Stimulated activated CD8-positive, alpha-beta memory T cell treated with anti-CD3 and anti-CD28 coated beads, Interleukin-4, amount 100 ng/mL, for 48 hours (primary cell): Measurements from ENCODE around the gene ALG8.
A peak's percentile ranks its signal among the peaks of the same experiment; 100 is the strongest.

Source experiments
- DNase-seq: peaks from one replicate; pipeline ENCODE4 v3.0.0-alpha.2; 2020

The ALG8 gene

DNA sequence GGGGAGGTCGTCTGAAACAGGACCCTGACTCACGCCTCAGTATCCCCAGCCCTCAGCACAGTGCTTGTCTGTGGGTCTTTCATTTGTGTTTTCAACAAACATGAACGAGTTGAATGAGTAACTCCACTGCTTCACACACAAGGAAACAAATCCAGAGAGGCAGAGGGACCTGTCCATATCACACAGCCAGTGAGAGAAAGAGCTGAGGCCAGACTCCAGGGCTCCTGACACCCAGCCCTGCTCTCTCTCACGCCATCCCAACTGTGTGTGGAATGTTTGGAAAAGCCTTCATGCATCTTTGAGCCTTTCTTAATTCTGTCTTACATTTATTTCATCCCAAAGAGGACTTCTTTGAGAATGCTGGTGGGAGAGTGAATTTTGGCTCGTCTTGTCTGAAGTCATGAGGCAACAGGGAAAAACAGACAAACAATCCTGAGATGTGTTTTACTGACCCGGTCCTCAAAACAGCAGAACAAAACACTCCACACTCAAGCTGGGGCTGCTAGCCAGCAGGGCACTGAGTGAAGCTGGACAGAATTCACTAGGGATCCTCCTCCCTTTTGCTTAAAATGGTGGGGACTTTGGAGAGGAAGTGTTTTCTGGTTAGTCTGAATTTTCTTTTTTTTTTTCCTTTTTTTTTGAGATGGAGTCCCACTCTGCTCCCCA, 19.7 kb upstream of the ALG8 start:
- DNase-seq: no peak

DNA sequence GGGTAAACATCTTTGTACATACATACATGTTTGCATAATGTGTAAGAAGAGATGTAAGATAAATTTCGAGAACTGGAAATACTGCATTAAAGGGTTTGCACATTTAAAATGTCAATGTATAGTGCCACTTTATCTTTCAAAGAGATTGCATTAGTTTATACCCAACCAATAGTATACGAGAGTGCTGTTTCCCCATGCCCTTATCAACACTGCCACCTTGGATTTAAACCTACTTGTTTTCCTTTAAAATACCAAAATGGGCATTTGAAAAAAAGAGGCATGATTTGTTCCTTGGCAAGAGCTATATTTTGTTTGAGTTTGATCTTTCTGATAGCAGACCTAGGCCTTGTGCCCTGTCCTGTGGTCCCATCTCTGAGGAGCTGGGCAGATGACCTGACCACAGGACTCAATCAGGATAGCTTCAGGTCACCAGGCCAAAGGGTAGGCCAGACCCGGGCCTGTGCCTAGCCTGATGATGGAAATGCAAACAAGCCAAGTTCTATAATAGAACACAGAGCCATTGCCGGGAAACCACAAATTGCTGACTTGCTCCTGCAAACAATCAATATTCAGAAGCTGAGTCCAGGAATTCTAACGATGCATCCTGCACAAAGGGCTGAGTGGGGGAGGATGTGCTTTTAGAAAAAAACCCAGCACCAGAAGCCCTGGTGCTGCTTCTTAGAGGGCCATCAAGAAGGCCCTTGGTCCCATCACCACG, 16.9 kb upstream of the ALG8 start:
- no peak for DNase-seq

DNA sequence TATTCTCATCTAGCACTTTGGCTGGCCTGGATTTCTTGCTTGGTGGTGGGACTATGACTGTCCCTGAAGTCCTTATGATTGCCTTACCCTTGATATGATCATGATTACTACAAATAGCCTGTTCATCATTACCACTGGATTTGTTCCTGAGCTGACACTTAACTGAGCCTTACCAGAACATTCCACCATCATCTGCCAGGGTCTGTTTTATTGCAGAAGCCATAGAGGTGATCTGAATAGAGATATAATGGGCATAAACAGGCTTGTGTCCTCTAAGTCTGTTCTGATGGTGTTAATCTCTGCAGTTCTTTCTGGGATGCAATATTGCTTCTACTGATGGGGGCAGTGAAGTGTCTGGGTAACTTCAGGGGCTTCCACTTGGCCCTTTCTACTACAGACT, 12.4 kb upstream of the ALG8 start:
- DNase-seq: no peak

DNA sequence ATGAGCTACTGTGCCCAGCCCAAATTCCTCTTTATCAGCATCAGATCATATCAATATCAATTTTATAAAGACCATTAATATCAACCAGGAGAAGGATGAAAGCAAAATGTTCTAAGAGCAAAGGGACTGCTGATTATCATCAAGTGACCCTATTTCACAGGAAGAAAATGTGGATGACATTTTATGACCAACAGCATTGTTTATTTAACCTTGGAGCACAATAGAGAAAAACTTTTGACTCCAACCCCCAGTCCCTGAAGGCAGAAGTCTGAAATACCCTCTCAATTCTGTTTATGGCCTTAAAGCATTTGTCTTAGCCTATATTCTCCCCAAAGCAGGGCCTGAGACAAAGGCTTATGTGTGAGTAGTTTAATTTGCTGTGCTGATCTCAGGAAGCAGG, 11.3 kb upstream of the ALG8 start:
- DNase-seq: no peak

DNA sequence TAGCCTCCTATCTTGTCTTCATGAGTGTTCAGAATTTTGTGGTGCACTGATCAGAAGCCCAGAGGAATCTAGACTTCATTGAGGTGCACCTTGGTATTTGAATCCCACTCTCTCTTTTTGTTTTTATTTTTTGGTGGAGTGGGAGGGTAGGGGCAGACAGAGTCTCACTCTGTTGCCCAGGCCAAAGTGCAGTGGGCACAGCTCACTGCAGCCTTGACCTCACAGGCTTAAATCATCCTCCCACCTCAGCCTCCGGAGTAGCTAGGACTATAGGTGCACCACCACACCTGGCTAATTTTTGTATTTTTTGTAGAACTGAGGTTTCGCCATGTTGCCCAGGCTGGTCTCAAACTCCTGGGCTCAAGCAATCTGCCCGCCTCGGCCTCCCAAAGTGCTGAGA, 10.9 kb upstream of the ALG8 start:
- no peak for DNase-seq

DNA sequence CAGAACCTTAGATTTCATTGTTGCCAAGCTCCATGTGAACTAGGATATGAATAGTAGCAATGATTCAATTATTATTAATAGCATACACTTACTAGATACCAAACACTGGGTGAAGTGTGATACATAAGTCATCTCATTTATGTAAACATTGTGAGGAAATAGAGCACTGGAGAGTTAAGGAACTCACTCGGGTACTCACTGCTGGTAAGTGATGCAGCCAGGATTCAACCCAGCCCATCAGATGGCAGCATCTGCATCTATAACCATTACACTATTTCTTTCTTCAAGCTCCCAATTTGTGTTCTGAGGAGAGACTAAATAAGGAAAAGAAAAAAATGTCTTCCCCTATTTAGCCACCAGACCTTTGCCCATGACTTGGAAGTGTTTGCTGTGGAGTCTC, 10.2 kb upstream of the ALG8 start:
- DNase-seq: no peak

DNA sequence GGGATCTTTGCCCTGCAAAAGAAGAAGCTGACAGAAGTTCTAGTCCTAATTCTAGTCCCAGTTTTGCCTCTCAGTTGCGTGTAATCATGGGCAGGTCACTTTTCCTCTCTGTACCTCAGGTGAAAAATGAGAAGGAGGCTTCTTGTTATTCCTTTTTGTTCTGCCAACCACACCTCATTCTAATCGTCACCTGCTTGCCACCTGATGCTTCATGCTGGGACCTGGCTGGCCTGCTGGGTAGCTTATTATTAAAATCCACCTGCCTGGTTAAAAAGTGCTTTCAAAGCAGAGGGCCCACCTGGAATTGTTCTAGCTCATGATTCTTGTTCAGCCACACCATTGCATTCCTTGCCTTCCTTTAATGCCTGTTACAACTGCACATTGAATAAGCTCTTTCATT, 8.4 kb upstream of the ALG8 start:
- DNase-seq: no peak

DNA sequence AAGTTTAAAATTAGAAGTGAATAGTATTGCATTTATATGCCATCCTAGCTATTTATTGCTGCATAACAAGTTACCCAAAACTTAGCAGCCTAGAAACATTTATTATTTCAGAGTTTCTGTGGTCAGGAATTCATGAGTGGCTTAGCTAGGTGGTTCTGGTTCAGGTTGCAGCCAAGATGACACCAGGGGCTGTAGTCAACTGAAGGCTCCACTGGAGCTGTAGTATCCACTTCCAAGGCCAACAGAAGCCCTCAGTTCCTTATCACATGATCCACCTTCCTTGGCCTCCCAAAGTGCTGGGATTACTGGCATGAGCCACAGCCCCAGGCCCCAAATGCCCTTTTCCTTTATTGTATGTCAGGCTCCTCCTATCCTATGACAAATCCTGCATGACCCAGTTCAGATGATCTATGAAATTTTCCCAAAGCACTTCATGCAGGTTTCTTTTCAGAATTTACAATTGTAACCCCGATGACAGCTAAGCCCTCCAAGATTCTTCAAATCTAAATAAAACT, 6.1 kb upstream of the ALG8 start:
- no peak for DNase-seq

DNA sequence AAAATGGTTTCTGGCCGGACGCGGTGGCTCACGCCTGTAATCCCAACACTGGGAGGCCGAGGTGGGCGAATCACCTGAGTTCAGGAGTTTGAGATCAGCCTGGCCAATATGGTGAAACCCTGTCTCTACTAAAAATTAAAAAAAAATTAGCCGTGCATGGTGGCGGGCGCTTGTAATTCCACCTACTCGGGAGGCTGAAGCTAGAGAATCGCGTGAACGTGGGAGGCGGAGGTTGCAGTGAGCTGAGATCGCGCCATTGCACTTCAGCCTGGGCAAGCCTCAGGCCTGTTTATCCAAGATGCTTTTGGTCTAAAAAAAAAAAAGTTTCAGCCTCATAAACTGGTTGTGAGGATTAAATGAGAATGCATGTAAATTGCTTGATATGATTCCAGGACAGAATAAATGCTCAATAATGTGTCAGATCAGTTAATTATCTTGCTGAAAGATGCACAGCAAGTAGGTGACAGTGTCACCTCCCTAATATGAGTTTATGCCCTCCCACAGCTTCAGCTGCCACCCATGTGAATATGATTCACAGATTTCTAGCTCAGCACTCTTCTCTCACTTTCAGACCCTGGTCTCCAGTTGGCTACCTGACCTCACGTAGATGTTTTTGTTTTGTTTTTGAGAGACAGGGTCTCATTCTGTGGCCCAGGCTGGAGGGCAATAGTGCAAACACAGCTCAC, 1.1 kb upstream of the ALG8 start:
- DNase-seq: no peak

DNA sequence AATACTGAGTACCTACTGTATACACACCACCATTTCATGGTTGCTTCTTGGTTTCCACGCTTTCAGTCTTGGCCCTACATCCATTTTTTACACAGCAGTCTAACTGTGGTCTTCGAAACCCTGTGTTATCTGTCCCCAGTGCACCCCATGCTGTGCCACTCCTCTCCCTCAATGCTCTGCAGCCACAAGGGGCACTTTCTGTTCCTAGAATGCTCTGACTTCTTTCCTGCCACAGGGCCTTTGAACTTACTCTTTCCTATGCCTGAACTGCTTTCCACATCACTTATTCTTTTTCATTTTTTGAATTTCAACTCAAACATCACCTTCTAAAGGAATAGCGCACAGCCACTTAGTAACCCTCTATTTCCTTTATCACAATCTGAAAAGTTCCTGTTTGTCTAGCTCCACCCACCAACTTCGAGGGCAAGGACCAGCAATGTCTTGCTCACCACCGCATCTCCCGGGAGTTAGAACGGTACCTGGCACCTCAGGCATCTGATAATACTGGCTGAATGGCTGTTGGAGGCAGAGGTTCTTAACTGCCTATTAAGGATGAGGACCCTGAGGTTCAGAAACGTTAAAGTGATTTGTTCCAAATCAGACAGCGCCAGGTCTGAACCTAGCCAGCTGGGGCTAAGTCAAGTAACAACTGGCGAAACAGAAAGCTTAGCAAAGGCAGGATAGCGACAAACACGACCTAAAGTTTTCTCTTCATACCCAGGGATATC, 568 bp downstream of the ALG8 start:
- peak; percentile 68 for DNase-seq

DNA sequence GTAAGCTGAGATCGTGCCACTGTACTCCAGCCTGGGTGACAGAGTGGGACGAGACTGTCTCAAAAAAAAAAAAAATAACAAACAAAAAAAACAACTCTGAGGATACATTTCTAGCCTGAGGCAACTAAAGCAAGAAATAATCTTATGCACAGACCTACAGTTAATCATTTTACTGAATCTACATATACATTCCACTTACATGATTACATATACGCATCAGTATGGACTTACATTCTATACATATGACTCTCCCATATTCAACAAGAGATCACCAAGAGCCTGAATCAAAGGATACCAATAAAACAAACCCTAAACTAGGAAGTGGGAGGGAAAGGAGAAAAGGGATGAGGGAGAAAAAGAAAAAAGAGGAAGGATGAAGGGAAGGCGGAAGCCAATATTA, 1.1 kb downstream of the ALG8 start:
- DNase-seq: no peak

DNA sequence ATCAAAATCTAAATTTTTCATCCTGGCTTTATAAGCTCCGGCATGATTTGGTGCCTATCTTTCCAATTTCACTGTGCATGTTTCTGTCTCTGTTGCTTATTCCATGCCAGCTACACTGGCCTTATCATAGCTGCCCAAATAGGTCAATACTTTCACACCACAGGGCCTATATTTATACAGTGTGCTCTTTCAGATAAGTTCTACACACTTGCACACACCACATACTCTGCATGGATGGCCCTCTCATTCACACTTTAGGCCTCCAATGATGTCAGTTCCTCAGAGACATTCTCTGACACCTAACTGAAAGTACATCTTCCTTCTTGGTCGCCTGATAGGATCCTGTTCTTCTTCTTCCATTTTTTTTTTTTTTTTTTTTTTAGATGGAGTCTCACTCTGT, 7.0 kb downstream of the ALG8 start:
- no peak for DNase-seq

DNA sequence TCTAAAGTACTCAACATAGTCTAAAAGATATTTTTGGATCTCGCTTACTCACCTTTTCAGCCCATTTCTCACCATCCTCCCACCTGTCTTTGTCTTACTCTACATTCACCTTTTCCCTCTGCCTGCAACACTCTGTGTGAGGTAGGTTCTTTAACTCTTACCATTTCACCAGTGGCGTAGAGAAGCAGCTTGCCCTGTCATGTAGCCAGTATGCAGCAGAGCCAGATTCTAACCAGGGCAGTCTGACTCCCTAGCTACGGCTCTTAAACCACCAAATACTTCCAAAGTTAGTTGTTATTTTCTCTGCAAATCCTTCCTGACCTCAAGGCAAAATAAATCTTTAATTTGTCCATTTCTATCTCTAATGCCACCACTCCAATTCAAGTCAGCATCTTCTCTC, 7.5 kb downstream of the ALG8 start:
- DNase-seq: no peak

DNA sequence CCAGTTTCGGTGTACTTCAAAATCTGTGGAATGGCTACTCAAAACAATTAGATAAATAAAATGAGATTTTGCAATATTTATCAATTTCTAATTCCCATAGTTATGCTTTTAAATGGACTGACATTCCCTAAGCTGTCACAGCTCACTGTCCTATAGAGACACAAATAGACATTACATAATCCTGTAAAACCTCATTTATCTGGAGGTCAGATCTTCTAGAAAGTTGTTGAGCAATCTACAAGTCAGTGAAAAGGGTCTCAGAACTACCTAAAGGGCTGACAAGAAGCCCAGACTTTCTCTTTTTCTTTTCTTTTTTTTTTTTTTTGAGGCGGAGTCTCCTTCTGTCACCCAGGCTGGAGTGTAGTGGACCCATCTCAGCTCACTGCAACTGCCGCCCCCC, 12.0 kb downstream of the ALG8 start:
- DNase-seq: no peak

DNA sequence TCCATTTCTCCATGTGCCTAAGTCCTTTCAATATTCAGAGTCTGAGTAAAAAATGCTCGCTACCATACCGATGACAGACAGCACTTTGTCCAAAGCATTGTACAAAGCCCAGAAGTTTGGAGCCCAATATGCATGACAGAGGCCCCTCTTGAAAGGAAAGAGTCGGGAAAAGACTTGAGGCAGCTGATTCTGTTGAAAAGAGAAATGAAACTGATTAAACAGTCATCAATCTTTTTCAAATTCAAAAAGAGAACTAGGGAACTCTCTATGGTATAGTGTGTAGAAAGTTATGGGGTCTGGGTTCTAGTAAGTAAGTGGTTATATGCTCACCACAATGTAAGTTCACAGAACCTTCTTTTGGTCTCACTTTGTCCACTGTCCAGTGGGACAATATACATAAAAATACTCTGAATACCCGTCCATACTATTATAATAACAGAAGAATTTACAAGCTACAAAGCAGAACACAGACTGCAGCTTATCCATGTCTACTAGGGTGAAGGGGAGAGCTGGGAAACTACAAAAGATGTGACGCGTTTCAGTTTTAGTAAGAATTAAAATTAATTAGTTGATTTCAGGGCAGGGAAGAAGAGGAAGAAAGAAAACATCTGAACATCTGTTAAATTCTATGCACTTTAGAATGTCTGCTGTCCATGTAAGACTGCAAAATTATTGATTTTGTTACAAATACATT, 26.7 kb downstream of the ALG8 start:
- DNase-seq: no peak

DNA sequence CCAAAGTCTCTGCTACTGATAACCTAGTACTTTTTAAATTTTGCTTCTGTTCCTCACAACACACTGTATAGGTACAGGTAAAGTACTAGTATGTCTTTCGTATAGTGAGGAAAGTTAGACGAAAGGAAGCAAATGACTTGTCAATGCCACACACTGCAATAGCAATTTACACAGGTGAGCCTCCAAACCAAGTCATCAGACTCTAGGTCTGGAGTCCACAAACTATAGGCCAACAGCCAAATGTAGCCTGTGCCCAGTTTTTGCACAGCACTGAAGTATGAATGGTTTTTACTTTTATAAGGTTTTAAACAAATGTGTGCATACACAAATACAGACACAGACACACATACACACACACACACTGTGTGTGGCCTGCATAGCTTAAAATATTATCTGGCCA, 28.1 kb downstream of the ALG8 start:
- no peak for DNase-seq

DNA sequence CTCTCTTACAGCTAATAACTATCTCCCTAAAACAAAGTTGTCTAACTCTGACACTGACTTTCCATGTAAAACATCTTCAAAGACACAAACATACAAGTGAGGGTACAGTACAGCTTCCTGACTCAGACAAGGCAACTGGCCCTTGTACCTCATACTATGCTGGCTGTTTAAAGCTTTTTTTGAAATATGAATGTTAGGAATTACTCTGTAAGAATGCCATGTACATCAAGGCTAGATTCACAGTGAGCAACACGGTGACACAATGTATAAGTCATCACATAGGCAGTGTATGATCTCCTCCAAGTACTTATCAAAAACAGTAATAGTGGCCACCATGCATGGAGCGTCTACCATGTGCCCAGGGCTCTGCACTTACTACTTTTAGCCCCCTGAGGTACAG, 28.6 kb downstream of the ALG8 start:
- no peak for DNase-seq

DNA sequence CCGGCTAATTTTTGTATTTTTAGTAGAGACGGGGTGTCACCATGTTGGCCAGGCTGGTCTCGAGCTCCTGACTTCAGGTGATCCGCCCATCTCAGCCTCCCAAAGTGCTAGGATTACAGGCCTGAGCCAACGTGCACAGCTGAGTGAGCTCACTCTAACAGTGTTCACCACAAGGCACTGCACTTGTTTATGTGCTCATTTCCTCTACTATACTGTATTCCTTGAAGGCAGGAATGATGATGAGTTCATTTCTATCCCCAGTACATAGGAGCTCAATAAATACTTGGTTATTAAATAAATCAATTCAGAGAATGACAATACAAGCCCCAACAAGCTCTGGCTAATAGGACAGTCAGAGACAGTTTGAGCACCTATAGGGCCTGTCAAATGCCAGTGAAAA, 29.1 kb downstream of the ALG8 start:
- no peak for DNase-seq

DNA sequence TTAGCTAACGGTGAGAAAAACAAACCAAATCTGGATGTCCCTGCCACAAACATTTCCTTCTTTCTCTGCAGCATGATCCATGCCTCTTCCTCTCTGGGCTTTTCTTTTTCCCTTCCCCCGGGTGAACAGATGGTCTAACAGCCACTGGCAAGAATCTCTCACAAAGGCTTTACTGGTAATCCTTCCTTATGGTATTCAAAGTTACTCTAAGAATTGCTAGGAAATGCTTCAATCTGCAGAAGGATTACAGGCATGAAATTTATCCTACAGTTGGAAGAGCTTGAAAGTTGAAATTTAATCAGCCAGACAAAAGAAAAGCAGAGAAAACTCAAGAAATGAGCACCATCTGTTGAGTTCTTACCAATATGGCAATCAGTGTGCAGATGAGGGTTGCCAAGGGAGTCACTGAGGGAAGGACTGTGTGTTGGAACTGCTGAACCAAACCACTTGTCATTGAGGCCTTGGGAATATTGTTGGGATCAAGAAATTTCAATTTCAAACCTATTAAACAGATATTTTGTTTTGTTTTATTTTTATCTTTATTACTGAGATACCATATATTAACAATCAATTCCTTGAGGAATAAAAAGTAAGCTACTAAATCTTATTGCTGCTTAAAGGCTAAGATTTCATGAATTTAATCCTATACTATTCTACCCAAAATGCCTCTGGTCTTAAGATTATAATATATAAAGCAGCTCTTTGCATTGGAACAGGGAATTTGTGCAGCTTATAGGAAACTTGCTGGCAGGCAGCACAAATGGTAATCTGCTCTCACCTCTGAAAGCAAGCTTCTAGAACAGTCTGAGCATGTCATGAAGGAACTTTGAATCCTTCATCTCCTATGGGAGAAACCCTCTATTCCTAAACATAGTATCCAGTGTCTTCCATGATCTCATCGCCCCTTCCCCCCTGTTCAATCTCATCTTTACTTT, 30.1 kb downstream of the ALG8 start:
- DNase-seq: no peak

DNA sequence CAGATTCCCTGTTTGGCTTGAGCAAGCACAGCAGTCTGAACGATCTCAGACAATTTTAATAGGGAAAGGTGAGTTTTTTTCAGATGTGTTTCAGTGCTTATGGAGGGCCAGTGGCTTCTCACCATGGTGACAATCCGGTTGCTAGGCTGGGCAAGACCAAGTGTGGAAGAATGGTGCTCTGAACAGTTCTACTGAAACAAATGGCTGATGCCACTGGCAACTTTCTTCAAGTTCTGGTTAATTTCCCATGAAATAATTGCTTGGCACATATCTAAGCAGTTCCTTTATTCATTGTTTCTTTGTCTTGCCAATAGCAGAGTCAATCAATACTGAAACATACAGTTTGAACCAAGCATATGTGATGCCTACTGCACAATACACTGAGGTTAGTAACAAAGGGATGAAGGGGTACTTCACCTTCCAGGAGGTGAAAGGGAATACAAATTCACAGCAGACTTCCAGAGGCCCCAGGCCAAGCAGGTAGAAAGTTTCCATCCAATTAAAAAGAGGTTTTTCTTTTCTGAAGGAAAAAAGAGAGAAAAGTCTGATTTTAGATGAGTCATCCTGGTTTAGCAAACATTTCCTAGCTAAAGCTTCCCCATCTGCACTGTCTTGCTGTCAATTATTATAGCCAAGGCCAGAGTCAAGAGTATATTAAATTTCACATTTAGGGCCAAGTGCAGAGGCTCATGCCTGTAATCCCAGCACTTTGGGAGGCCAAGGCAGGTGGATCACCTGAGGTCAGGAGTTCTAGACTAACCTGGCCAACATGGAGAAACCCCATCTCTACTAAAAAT, 38.6 kb downstream of the ALG8 start:
- no peak for DNase-seq

DNA sequence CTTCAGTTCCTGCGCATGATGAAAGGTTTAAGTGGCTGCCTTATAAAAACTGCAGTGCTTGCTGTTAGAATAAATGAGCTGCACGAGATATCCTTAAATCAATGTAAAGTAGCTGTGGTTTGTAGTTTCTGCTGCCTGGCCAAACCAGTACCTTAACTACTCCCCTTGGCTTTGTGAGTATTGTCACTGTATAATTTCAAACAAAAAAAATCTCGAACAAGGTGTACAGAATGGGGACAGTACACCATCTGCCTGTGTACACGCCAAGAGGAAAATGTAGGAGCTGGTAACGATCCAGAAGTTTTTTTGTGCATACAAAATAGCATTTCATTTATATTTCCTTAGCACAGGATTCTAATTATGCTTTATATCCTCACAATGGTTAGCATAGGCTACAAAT, 39.2 kb downstream of the ALG8 start:
- no peak for DNase-seq
